H1 (cell line): ENCODE results near the gene DIDO1.

ENCODE experiments used
- CHD2 ChIP-seq: IDR thresholded peaks from 2 replicates; pipeline ENCODE4 v1.6.1; 2012; ENCODE audit warnings: low read length, improper control_type of control experiment
- CTCF ChIP-seq, 3 experiments: IDR thresholded peaks; 1 replicate in 2 of 3; 2 replicates in 1 of 3; pipeline versions ENCODE4 v1.5.1 to v1.6.1; 2011; ENCODE audit warnings: low read length in 3 of 3, mild to moderate bottlenecking in 3 of 3, inconsistent platforms in 2 of 3, low read depth in 1 of 3, moderate library complexity in 1 of 3; ENCODE audit not compliant: insufficient read depth in 1 of 3; ENCODE audit errors: control extremely low read depth in 1 of 3
- EZH2 ChIP-seq: fragments of 200-600 bp; sonication (generic); IDR thresholded peaks from 2 replicates; pipeline ENCODE4 v1.7.1; 2012; ENCODE audit warnings: low read depth, mild to moderate bottlenecking, moderate library complexity, low read length, inconsistent platforms; ENCODE audit not compliant: severe bottlenecking
- GABPA ChIP-seq: IDR thresholded peaks from 2 replicates; pipeline ENCODE4 v1.6.1; 2011; ENCODE audit warnings: mild to moderate bottlenecking, low read length, moderate library complexity, borderline replicate concordance; ENCODE audit not compliant: insufficient read depth
- JUN ChIP-seq: IDR thresholded peaks from 2 replicates; pipeline ENCODE4 v1.6.1; 2011; ENCODE audit warnings: low read depth, mild to moderate bottlenecking, improper control_type of control experiment, low read length
- POLR2A ChIP-seq, 2 experiments: IDR thresholded peaks; 1 replicate in 1 of 2; 2 replicates in 1 of 2; pipeline ENCODE4 v1.6.1; 2011; ENCODE audit warnings: low read depth in 2 of 2, low read length in 2 of 2, mild to moderate bottlenecking in 2 of 2; ENCODE audit errors: control extremely low read depth in 1 of 2

DNA sequence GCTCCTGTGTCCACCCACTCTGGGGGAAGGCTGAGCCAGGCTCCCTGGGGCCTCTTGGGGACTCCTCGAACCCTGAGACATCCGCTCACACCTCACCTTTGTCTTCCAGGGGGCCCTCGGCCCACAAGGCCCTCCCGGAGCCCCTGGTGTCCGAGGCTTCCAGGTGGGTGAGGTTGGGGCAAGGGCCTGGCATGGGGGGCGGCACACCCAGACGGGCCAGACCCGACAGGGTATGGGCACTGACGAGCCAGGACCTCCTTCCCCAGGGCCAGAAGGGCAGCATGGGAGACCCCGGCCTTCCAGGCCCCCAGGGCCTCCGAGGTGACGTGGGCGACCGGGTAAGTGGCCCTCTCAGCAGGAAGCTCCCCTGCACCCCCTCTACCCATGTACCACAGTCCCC lies 96.1 kb downstream of the DIDO1 start:
- no peak for TF ChIP-seq CHD2
- TF ChIP-seq CTCF (IDR thresholded peaks at IDR 0.05; ENCODE audit: control extremely low read depth in 1 of 3, insufficient read depth in 1 of 3, low read depth in 1 of 3, low read length in 3 of 3): no peak
- TF ChIP-seq POLR2A (IDR thresholded peaks at IDR 0.05; ENCODE audit: control extremely low read depth in 1 of 2, low read depth in 2 of 2, low read length in 2 of 2): no peak
- TF ChIP-seq JUN: no peak
- no peak for TF ChIP-seq EZH2
- no peak for TF ChIP-seq GABPA
